Measurements from ENCODE around the gene PLXNA1.

PLXNA1 gene

DNA sequence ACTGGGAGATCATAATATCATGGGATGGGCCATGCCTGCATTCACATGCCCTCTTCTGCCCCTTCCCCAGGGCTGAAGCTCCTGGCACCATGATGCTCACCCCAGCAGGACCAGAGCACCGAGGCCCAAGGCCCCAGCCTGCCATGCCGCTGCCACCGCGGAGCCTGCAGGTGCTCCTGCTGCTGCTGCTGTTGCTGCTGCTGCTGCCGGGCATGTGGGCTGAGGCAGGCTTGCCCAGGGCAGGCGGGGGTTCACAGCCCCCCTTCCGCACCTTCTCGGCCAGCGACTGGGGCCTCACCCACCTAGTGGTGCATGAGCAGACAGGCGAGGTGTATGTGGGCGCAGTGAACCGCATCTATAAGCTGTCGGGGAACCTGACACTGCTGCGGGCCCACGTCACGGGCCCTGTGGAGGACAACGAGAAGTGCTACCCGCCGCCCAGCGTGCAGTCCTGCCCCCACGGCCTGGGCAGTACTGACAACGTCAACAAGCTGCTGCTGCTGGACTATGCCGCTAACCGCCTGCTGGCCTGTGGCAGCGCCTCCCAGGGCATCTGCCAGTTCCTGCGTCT lies 5.6 kb downstream of the PLXNA1 start:
- DNase-seq: no peak

DNA sequence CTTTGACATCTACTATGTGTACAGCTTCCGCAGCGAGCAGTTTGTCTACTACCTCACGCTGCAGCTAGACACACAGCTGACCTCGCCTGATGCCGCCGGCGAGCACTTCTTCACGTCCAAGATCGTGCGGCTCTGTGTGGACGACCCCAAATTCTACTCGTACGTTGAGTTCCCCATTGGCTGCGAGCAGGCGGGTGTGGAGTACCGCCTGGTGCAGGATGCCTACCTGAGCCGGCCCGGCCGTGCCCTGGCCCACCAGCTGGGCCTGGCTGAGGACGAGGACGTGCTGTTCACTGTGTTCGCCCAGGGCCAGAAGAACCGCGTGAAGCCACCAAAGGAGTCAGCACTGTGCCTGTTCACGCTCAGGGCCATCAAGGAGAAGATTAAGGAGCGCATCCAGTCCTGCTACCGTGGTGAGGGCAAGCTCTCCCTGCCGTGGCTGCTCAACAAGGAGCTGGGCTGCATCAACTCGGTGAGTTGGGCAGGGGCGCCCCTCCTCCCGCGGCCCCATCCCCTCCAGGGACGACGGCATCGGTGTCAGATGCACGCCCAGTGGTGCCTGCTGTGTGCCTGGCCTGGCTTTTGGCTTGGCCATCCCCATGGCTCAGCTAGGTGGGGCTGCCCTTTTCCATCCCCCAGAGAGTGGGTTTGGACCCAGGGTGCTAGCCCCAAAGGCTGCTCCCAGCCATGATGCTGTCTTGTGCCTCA lies 6.6 kb downstream of the PLXNA1 start:
- no peak for DNase-seq

DNA sequence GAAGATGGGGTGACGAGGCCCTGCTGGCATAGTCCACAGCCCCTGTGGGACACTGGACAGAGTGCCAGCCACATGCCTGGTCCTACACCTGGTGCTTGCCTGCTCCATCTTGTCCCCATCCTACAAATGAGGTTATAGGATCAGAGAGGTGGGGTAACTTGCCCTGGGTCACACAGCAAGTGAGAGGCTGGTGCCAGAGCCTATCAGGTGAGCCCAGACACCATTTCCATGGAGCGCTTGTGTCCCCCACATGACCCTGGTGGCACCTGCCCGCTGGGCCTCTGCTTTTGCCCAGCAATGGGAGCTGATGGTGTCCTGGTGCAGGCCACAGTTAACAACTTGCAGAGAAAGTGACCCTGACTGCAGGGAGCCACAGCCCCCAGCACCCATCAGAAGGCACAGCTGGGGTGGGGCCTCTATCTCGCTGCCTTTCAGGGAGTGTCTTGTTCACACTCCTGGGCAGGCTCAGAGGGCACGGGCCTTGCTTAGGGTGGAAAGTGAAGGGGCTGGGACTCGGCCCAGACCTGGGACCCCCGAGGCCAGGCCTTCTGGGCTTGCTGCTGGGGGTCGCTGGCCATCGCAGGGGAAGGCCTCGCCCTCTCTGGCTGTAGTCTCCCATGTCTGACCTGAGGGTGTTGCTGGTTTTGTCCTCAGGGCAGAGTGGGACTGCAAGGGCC lies 7.2 kb downstream of the PLXNA1 start:
- DNase-seq: no peak

DNA sequence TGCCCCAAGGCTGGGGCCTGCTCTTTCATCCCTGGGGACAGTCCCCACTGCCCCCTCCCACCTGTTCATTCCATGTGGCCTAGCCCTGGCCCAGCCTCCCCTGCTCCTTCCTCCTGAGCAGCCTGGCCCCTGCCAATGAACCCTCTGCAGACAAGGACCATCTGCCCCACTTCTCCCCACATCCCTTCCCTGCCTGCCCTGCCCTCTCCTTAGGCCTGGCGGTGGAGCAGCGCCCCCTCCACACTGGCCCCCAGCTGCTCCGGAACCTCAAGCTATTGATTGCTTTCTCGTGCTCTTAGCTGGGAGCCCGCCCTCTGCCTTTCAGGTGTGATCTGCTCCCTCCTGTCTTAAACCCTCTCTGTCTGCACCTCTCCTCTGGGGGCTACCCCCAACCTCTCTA lies 8.0 kb downstream of the PLXNA1 start:
- no peak for DNase-seq

DNA sequence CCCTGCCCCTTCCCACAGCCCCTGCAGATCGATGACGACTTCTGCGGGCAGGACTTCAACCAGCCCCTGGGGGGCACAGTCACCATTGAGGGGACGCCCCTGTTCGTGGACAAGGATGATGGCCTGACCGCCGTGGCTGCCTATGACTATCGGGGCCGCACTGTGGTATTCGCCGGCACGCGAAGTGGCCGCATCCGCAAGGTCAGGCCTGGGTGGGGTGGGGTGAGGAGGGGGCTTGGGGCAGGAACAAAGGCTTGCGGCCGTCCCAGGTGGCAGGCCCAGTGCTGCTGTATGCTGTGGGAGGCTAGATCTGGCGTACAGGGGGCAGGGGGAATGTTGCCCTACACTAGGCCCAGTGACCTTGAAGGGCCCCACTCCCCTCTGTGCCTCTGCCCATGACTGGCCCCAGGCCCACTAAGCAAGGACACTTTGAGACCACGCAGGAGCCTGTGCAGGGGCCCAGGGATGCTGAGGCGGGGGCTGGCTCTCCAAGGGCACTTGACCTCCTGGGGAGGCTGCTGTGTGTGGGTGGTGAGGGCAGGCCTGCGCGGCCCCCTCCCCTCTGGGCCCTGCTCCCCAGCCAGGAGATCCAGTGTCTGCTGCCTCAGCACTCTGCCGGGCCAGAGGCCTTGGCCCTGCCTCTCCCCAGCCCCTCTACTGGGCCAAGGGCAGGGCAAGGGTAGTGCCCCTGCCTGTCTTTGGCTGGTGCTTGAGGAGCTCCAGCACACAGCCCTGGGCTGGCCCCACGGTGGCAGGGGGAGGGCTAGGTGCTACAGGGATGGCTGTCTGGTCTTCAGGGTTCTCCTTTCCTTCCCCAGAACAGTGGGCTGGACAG lies 8.7 kb downstream of the PLXNA1 start:
- DNase-seq: no peak

DNA sequence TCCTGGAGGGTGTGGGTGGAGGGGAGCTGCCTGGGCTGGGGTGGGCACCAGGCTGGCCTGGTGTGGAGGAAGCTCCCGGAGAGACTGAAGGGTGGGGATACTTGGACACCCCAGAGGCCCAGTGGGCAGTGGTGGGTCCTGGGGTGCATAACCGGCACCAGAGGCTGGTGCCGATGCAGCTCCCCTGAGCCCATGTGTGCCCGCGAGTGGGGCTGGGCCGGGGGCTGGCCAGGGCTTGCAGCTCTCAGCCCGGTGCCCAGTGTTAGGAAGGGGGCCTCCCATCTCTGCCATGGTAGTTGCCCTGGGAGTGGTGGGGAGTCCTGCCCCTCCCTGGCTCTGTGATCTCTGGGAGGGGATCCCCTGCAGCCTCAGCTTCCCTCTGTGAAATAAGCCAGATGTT lies 9.3 kb downstream of the PLXNA1 start:
- DNase-seq: no peak

DNA sequence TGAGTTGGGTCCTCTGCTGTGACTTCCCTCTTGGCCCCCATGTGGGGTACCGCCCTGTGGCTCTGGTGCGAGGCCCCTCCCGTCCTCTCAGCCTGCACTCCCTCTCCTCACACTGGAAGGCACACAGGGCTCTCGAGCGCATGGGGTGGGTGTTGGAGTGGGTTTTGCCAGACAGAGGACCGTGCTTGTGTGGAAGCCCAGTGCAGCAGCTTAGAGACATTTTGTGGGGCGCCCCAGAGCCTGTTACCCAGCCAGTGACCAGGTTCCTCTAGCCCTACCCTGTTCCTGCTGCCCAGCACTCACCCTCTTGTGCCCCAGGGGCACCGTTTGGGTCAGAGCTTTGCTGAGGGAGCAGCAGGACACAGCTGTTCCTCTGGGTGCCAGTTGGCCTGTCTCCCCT lies 9.9 kb downstream of the PLXNA1 start:
- no peak for DNase-seq

DNA sequence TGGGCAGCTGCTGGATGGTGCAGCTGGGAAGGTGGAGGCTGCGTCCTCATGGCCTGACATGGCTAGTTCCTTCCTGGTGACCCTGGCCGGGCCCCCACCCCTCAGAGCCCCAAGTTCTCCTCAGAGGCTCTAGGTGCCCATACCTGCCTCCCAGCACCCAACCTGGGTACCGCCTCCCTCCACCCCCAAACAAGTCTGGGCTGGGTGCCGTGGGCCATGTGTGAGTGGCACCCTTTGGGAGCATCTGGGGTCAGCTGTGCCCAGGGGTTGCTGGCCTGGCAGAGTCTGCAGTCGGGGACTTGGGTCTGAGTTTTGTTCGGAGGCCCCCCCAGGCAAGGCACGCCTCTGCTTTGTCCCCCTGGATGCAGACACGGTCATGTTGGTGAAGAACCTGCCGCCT lies 10.5 kb downstream of the PLXNA1 start:
- DNase-seq: no peak

DNA sequence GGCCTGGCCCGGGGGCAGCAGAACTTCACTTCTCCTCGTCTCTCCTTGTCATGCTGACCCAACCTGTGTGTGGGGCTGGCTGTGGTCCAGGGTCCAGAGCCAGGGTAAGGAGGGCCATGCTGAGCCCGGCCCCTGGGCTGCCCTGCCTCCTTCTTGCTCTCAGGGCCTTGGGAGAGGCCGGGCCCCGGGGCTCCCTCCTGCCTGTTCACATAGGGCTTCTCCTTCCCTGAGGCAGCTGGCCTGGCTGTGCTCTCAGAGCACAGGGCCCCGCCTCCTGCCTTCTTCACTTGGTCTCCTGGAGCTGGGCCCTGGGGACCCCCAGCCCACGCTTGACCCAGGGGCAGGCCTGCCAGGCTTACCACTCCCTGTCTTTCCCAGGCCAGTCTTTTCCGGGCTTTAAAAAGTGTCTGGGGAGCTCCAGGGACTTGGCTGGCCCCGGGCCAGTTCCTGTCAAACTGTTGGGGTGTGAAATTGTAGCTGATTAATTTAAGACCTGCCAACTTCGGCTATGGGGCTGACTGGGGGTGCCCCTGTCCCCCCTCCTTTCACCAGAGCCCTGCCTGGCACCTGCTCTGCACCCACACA lies 11.8 kb downstream of the PLXNA1 start:
- no peak for DNase-seq

DNA sequence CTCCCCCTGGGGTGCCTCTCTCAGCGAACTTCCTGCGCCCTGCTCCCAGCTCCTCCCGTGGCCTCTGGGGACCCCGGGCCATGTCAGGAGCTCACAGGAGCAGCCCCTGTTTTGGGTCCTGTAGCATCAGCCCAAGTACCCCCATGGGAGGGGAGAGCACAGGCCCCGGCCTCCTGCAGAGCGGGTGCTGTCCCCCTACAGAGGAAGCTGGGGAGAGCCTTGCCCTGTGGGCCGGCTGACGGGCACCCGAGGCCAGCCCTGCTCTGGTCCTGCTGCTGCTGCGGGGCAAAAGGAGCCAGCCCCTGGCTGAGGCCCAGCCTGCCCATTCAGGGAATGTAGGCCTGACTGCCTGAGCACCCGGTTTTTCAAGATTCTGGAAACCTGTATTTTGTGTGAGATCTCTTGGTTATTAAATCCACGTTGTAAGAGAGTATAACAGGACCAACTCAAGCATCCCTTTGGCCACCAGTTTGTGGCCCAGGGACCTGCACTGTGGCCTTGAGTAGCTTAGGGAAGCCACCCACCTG lies 12.4 kb downstream of the PLXNA1 start:
- no peak for DNase-seq

DNA sequence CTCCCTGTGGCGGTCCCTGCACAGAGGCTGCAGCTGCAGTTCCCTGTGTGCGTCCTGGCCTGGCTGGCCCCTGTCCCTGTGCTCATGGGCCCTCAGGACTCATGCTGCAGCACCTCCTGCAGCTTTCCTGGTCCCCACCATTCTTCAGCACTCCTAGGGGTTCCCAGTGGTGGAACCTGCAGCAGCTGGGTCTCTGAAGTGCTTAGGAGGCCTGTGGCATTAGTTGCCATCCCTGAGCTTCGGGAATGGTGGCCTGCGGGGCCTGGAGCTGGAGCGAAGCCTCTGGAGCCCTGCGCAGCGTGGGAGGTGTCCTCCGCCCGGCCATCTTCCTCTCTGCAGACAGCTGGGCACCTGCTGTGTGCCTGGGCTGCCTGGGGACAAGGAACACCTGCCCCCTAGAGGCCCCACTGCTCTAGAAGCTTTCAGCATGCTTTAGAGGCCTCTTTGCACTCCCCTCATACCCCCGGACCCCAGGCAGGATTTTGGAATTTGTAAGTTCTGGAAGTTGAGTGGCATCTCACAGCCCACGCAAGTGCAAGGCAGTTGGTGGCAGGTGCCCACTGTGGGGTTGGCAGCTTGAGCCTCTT lies 13.1 kb downstream of the PLXNA1 start:
- no peak for DNase-seq

DNA sequence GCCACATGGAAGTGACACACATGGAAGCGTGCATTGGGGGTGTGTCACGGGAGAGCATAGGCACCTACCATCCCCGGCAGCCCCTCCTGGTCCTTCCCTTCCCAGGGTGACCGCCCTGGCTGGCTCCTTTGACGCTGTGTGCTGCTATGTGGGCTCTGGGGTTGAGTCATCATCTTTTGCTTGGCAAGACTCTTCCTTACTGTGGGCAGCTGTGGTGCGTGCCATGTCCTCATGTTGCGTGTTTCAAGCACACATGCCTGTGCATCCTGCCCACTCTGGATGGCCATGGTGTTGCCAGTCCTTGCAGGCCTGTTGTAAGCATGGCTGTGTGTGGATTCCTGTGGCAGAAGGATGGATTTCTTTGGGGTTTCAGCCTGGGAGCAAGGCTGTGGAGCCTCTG lies 14.0 kb downstream of the PLXNA1 start:
- DNase-seq: no peak

DNA sequence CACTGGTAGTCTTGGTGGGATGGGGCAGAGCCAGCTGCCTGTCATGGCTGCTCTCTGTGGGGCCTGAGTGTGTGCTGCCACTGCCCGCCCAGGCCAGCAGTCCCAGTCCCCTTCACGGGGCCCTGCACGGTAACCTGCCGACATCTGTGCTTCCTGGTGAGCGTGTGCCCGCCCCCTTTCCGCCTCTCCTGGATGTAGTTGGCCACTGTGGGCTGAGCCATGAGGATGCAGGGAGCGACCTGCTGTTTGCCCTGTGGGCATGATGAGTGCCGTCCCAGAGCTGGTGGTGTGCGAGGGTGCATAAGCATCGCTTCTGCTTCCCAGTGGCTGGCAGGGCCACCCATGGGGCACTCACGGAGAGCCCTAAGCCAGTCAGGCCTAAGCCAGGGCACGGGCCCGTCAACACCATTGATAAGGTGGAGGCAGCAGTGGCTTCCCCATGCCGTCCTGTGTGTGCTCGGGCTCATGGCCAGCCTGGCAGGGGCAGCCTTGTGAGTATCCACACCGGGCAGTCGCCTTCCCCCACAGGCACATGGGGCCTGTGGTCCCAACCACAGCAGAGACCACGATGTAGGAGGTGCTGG lies 14.6 kb downstream of the PLXNA1 start:
- DNase-seq: no peak

DNA sequence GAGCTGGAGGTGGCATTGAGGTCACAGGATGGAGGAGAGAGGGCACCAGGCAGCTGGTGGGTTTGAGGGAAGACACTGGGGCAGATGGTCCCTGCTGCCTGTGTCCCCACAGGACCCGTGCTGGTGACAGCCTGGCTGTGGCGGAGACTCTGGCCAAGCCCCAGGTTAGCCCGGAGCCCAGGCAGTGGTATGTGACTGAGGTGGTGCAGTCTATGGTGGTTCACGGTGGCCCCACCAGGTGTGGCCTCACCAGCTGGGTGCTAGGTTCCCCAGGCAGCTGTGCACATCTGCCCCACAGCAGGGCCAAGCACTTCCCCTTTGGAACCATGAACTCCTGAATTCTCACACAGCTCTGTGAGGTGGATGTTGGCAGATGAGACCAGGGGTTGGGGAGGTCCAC lies 15.4 kb downstream of the PLXNA1 start:
- no peak for DNase-seq

DNA sequence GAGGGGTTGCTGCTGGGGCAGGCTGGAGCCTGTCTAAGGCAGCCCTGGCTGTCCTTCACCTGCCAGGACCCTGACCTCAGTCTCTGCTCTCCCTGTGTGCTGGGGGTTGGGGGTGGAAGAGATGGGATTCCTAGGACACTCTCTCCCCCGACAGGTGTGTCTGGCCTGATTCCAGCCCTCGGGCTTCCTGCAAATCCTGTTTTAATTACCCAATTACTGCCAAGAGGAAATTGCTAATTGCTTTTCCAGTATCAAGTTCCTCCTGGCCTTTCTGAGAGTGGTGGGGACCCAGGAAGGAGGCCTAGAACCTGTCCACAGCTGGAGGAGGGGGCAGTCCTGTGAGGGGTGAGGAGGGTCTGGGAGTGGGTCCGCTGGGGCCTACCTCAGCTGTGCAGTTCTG lies 15.8 kb downstream of the PLXNA1 start:
- DNase-seq: no peak

DNA sequence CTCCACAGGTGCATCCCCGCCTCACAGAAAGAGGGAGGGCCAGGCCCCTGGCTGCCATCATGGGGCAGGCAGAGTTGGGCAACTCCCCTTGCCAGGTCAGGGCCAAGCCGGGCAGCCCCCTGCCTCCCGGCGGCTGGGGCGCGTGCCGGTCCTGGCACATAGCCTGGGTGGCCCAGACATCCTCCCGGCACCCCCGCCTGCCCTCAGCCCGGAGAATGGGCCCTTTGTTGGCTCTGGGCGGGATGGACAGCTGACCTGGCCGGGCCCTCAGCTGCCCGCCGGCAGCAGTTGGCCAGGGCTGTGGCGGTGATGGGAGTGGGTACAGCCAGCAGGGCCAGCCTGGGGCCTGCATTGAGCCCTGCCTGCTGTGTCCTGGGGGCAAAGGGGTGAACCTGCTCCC lies 16.5 kb downstream of the PLXNA1 start:
- DNase-seq: no peak

DNA sequence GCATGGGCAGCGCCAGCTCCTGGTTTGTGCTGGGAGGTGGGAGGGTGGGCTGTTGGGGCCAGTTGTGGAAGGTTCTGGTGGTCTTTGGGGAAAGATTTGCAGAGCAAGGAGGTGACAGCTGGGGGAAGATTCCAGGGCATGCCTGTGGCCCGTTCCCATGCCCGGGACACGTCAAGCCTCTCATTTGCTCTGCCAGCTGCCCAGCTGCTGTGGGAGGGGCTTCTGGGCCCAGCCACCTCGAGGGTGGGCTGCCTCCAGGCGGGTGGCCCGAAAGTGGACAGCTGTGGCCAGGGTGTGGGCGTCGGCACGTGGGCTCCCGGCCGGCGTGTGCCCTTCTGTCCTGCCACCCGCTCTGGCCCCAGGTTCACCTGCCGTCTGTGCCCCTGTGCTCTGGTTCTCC lies 17.2 kb downstream of the PLXNA1 start:
- DNase-seq: no peak

DNA sequence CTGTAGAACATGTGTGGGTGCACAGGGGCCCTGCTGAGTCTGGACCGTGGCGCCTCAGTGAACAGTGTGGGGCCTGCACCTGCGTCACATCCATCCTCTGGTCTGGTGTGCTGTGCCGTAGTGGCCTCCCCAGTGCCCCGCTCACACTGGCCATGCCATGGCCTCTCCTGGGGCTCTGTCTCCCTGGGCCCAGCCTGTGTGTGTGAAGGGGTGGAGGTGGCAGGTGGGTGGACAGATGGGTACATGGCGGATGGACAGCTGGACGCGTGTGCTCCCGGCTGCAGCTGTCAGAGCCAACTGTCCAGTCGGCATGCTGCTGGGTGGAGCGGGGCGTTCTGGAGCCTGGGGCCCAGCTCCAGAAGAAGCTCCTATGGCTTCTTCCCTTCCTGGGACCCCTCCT lies 17.8 kb downstream of the PLXNA1 start:
- DNase-seq: no peak

DNA sequence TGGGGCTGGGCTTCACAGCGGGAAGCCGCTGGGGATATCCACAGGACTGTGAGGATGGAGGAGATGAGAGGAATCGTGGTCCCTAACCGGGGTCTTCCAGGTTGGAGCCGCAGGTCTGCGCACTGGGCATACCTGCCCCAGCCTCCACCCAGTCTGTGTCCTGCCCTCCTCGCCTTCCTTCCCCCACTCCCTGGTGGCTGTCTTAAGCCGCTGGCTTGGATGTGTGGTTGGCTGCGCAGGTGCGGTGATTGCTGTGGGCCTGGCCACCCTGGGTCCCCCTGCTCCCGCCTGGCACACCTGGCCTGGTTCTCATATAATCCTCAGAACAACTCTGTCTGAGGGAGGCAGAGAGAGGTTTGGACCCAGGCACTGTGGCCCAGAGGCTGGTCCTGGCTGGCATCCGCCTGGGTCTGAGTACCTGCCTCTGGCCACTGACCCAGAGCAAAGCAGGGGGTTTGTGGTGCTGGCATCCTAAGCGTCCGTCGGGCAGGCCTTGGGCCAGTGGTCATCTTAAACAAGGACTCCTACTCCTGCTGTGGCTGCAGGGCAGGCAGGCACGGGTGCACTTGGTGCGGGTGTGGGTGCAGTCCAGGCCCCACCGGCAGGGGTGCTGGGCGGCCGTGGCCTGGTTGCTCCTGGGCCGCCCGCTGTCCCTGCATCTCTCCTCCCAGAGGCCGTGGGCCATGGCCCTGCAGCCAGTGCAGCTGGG lies 18.7 kb downstream of the PLXNA1 start:
- DNase-seq: no peak

DNA sequence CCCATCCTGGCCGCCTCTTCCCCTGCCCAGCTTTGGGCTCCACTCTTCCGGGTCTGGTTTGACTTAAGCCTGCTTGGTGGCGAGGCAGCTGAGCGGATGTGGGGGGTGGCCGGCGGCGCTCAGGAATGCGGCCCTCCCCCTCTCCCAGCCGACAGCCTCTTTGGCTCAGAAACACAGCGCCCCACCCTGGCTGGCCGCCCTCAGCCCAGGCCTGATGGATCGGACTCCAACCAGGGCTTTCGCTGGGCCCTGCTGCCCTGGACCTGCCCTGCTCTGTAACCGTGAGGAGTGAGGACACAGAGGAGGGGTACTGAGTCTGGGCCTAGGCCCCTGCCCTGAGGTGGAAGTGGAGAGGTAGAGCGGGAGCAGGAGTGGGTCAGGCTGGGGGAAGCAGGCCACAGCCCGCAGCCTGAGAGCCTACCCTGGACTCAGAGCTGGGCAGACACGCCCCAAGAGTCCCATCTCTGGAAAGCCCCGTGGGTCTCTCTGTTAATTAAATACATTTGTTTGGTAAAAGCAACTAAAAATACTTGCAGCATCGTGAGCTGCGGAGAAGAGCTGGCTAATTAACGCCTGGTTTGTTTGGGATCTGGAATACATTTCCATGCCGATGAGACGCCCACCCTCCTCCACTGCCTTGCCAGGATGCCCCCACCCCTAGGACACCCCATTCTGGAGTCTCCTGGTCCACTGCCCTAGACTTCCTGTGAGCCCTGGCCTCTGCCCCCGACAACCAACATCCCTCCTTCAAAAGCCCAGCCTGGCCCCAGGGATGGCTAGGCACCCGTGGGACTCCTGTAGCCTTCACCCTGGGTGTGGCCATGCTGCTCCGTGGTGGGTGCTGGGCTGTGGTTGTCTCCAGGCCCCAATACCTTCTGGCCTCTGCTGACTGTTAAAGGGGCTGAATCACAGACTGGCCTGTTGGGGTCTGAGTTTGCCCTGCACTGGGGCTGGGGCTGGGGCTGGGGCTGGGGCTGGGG lies 19.6 kb downstream of the PLXNA1 start:
- DNase-seq: no peak
